ENCODE results near the gene MEMO1.
"Not testable (repeated sequence)": the region's sequence is repeated elsewhere in the genome, so short reads cannot be mapped to it uniquely, and the experiment has no call there.

MEMO1 gene

DNA sequence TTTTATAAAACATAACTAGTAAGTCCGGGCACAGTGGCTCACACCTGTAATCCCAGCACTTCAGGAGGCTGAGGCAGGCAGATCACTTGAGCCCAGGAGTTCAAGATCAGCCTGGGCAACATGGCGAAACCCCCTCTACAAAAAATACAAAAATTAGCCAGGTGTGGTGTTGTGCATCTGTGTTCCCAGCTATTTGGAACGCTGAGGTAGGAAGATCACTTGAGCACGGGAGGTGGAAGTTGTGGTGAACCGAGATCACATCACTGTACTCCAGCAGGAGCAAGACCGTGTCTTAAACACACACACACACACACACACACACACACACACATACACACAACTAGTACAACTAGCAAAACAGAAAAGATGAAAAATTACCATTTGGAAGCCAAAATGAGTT lies 103.3 kb downstream of the MEMO1 start:
- DNase-seq (ENCODE audit: low read depth in 2 of 2) = not testable (repeated sequence)

GRCh38 chr2:31903109-31903780 lies 107.6 kb downstream of the MEMO1 start:
- no peak for DNase-seq (ENCODE audit: low read depth in 2 of 2)

DNA sequence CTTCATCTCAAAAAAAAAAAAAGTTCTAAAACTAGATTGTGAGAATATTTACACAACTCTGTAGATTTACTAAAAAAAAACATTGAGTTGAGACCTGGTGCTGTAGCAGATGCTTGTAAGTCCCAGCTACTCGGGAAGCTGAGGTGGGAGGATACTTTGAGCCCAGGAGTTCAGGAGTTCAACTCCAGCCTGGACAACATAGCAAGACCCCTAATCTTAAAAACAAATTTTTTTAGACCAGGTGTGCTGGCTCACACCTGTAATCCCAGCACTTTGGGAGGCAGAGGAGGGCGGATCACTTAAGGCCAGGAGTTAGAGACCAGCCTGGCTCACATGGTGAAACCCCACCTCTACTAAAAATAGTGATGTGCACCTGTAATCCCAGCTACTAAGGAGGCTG lies 108.9 kb downstream of the MEMO1 start:
- no peak for DNase-seq (ENCODE audit: low read depth in 2 of 2)

GRCh38 chr2:31900156-31900555 lies 110.7 kb downstream of the MEMO1 start:
- DNase-seq (ENCODE audit: low read depth in 2 of 2) = not testable (repeated sequence)

DNA sequence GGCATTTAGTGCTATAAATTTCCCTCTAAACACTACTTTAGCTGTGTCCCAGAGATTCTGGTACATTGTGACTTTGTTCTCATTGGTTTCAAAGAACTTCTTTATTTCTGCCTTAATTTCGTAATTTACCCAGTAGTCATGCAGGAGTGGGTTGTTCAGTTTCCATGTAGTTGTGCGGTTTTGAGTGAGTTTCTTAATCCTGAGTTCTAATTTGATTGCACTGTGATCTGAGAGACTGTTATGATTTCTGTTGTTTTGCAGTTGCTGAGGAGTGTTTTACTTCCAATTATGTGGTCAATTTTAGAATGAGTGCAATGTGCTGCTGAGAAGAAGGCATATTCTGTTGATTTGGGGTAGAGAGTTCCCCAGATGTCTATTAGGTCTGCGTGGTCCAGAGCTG lies 112.5 kb downstream of the MEMO1 start:
- not testable (repeated sequence) for DNase-seq (ENCODE audit: low read depth in 2 of 2)

- DNase-seq (ENCODE audit: low read depth in 2 of 2) = not testable (repeated sequence)
Observed at GRCh38 chr2:31897340-31897739, 113.5 kb downstream of the MEMO1 start.

GRCh38 chr2:31896293-31896692 lies 114.5 kb downstream of the MEMO1 start:
- DNase-seq (ENCODE audit: low read depth in 2 of 2) = no peak

GRCh38 chr2:31894656-31895055 lies 116.2 kb downstream of the MEMO1 start:
- no peak for DNase-seq (ENCODE audit: low read depth in 2 of 2)

GRCh38 chr2:31893094-31893493 lies 117.7 kb downstream of the MEMO1 start:
- DNase-seq (ENCODE audit: low read depth in 2 of 2) = no peak

GRCh38 chr2:31889044-31889443 lies 121.8 kb downstream of the MEMO1 start:
- no peak for DNase-seq (ENCODE audit: low read depth in 2 of 2)

- DNase-seq (ENCODE audit: low read depth in 2 of 2) = no peak
Observed at GRCh38 chr2:31888550-31888949, 122.3 kb downstream of the MEMO1 start.

GRCh38 chr2:31886700-31887099 lies 124.1 kb downstream of the MEMO1 start:
- no peak for DNase-seq (ENCODE audit: low read depth in 2 of 2)

DNA sequence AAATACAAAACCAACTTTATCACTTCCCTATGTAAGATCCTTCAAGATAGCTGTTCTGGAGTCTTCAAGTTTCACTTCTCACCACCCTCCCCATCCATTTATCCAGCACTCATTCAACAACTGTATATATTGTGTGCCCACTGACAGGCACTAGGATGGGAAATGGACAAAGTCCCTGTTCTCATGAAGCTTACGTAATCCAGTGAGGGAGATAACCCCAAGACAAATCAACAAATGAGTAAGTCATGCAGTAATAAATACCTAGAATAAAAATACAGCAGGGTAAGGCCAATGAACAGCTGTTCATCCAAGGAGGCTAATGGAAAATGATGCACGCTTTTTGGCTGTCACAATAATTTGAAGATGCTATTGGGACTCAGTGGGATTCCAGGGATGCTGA lies 133.8 kb downstream of the MEMO1 start:
- no peak for DNase-seq (ENCODE audit: low read depth in 2 of 2)

DNA sequence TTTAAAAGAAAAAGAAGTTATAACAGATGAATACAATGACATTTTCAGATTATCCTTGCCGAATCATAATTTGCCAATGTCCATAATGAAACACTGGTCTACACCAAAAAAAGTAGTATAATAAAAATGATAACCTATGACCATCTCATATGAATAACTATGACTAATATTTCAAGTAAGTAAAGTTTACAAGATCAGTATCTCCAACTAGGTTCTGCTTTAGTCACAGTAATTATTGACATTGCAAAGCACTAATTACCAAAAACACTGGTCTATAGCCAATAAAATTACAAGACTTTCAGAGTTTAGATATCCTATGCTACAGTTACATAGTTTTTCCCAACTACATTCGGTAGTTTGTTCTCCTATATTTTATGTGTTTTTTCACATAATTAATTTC lies 136.7 kb downstream of the MEMO1 start:
- DNase-seq (ENCODE audit: low read depth in 2 of 2) = no peak

GRCh38 chr2:31865215-31865614 lies 145.6 kb downstream of the MEMO1 start:
- DNase-seq (ENCODE audit: low read depth in 2 of 2) = no peak

GRCh38 chr2:31863867-31864266 lies 146.9 kb downstream of the MEMO1 start:
- no peak for DNase-seq (ENCODE audit: low read depth in 2 of 2)

DNA sequence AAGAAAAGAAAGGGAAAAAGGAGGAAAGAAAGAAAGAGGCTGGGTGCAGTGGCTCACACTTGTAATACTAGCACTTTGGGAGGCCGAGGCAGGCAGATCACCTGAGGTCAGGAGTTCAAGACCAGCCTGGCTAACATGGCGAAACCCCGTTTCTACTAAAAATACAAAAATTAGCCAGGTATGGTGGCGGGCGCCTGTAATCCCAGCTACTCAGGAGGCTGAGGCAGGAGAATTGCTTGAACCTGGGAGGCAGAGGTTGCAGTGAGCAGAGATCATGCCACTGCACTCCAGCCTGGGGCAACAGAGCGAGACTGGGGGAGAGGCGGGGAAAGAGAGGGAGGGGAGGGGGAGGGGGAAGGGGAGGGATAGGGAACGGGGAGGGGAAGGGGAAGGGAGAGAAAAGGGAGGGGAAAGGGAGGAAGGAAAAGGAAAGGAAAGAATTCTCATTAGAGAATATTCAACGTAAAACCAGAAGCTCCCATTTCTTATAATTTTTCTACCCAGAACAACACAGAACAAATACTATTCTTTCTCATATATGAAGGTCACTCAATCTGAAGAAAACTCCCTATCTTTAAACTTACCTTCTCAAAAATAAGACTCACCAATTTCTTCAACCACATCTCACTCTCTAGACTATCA lies 147.7 kb downstream of the MEMO1 start:
- DNase-seq (ENCODE audit: low read depth in 2 of 2) = not testable (repeated sequence)

DNA sequence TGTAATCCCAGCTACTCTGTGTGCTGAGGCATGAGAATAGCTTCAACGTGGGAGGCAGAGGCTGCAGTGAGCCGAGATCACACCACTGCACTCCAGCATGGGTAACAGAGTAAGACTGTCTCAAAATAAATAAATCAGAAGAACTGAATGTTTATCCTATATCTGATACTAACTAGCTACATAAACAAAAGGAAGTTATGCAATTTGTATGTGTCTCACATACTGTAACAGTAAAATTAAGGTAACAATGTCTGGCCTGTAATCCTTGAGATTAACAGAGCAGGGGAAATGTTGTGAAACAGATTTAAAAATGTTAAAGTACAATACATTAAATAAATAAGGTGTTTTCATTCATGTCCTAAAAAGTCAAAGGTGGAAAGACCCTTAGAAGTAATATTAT lies 150.8 kb downstream of the MEMO1 start:
- no peak for DNase-seq (ENCODE audit: low read depth in 2 of 2)

GRCh38 chr2:31853521-31853920 lies 157.3 kb downstream of the MEMO1 start:
- DNase-seq (ENCODE audit: low read depth in 2 of 2) = no peak

GRCh38 chr2:31842150-31842549 lies 168.7 kb downstream of the MEMO1 start:
- DNase-seq (ENCODE audit: low read depth in 2 of 2) = not testable (repeated sequence)

- no peak for DNase-seq (ENCODE audit: low read depth in 2 of 2)
Observed at GRCh38 chr2:31835450-31835849, 175.4 kb downstream of the MEMO1 start.

DNA sequence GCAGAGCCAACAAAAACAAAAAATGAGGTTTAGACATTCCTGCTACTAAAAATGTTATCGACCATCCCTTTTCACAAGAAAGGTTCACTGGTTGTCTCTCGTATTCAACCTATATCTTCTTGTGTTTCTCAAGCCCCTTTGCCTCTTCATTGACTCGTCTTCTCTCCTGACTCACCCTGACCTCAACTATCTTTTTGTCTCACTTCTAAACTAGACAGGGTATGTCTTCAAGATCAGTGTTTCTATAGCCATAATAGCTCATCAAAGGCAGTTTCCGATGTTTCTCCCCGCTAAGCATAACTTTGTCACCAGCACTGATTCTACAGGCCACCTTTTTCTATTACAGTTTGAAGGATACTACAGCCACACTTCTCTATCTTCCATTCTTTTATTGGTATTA lies 178.4 kb downstream of the MEMO1 start:
- DNase-seq (ENCODE audit: low read depth in 2 of 2) = no peak

DNA sequence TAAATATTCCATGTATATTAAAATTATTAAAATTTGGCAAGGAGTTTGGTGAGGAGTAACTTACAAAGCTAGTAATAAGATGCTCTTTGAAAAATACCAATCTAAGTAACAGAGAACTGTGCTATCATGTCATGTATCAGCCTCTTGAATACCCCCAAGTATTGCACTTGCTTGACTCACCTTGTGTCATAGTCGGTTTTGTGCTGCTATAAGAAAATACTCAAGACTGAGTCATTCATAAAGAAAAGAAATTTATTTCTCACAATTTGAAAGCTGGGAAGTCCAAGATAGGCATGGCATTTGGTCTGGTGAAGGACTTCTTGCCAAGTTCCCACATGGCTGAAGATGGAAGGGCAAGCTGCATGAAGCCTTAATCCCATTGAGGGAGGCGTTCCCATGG lies 179.2 kb downstream of the MEMO1 start:
- no peak for DNase-seq (ENCODE audit: low read depth in 2 of 2)

- no peak for DNase-seq (ENCODE audit: low read depth in 2 of 2)
Observed at GRCh38 chr2:31828891-31829290, 181.9 kb downstream of the MEMO1 start.
